Tibial artery (tissue), 4 donors: ENCODE results near the gene PRKAG2.

Experiments used
- DNase-seq, 2 donors: peaks; one replicate each; pipeline ENCODE4 v3.0.0-alpha.2; 2019
- H3K27ac ChIP-seq, 2 donors: fragments of 200-600 bp; sonication (generic) in 1 of 2; 1 replicate in 1 of 2; 2 replicates in 1 of 2; pipeline ENCODE4 v1.5.1; 2018 to 2019; ENCODE audit warnings: mild to moderate bottlenecking in 1 of 2
- H3K27me3 ChIP-seq, 2 donors: fragments of 200-600 bp; sonication (generic) in 1 of 2; one replicate each; pipeline versions ENCODE4 v1.5.1 to v1.6.0; 2016 to 2019
- H3K36me3 ChIP-seq, 3 donors: fragments of 200-600 bp; sonication (generic) in 2 of 3; one replicate each; pipeline ENCODE4 v1.5.1; 2016 to 2019; ENCODE audit warnings: mild to moderate bottlenecking in 2 of 3
- H3K4me1 ChIP-seq, 4 donors: fragments of 200-600 bp; sonication (generic) in 2 of 4; 1 replicate in 3 of 4; 2 replicates in 1 of 4; pipeline ENCODE4 v1.5.1; 2016 to 2019
- H3K4me3 ChIP-seq, 2 donors: fragments of 200-600 bp; sonication (generic) in 1 of 2; 1 replicate in 1 of 2; 2 replicates in 1 of 2; pipeline ENCODE4 v1.5.1; 2018 to 2019; ENCODE audit warnings: mild to moderate bottlenecking in 2 of 2
- H3K9me3 ChIP-seq, 3 donors: fragments of 200-600 bp; sonication (generic) in 1 of 3; one replicate each; pipeline ENCODE4 v1.5.1; 2016 to 2019
- CTCF ChIP-seq, 2 experiments: fragments of 200-600 bp in 1 of 2; fragments of 450-650 bp in 1 of 2; IDR thresholded peaks; one replicate each; pipeline ENCODE4 v1.5.1; 2017 to 2019; ENCODE audit warnings: antibody characterized with exemption in 2 of 2, mild to moderate bottlenecking in 1 of 2, moderate library complexity in 1 of 2
- intact Hi-C: fragments of 100-400 bp; cut with DNase I; formaldehyde crosslinking; loops from one replicate; pipeline ENCODE4 v1.15.0; 2023; ENCODE audit warnings: low total_unique reads

PRKAG2 gene

GRCh38 chr7:151904270-151904669, 27.4 kb upstream of the PRKAG2 start:
- TF ChIP-seq CTCF (IDR thresholded peaks at IDR 0.05), result no peak
- Histone ChIP-seq H3K27me3 (peaks cover 0 to 58% of the 10 kb centered on the region in 2 donors), H3K27ac (no peak overlapping the region), H3K9me3 (no peaks in the 10 kb centered on the region), H3K36me3 (no peaks in the 10 kb centered on the region), H3K4me3 (no peak overlapping the region), H3K4me1 (no peaks in the 10 kb centered on the region)
- intact Hi-C loops, result no loop called here
- DNase-seq, result peak in 1 of 2 donors; percentile 45

- no peaks in the 10 kb centered on the region for H3K36me3 ChIP-seq
- peak in 1 of 2 donors; percentile 15 for DNase-seq
- no peak for TF ChIP-seq CTCF (IDR thresholded peaks at IDR 0.05)
- peaks cover 0 to 62% of the 10 kb centered on the region in 2 donors for H3K27me3 ChIP-seq
- intact Hi-C loops, result no loop called here
- H3K27ac ChIP-seq, result no peak overlapping the region
- H3K9me3 ChIP-seq, result no peaks in the 10 kb centered on the region
- no peak overlapping the region for H3K4me3 ChIP-seq
- H3K4me1 ChIP-seq, result no peaks in the 10 kb centered on the region
Measured at GRCh38 chr7:151903249-151904032, 26.5 kb upstream of the PRKAG2 start.

GRCh38 chr7:151902311-151902710, 25.4 kb upstream of the PRKAG2 start:
- no peaks in the 10 kb centered on the region for H3K9me3 ChIP-seq
- intact Hi-C loops, result no loop called here
- TF ChIP-seq CTCF (IDR thresholded peaks at IDR 0.05), result no peak
- H3K36me3 ChIP-seq, result no peaks in the 10 kb centered on the region
- DNase-seq, result peak in 1 of 2 donors; percentile 7
- peaks cover 0 to 3% (median 0%) of the 10 kb centered on the region in 4 donors for H3K4me1 ChIP-seq
- peaks cover 0 to 69% of the 10 kb centered on the region in 2 donors for H3K27me3 ChIP-seq
- H3K4me3 ChIP-seq, result no peak overlapping the region
- H3K27ac ChIP-seq, result no peak overlapping the region

GRCh38 chr7:151901828-151902227, 24.9 kb upstream of the PRKAG2 start:
- intact Hi-C loops, result no loop called here
- H3K27ac ChIP-seq, result no peak overlapping the region
- no peak for TF ChIP-seq CTCF (IDR thresholded peaks at IDR 0.05)
- H3K27me3 ChIP-seq, result peaks cover 0 to 71% of the 10 kb centered on the region in 2 donors
- H3K4me3 ChIP-seq, result no peak overlapping the region
- DNase-seq, result no peak
- H3K4me1 ChIP-seq, result peaks cover 0 to 8% (median 0%) of the 10 kb centered on the region in 4 donors
- no peaks in the 10 kb centered on the region for H3K9me3 ChIP-seq
- H3K36me3 ChIP-seq, result no peaks in the 10 kb centered on the region

- intact Hi-C loops, result no loop called here
- Histone ChIP-seq H3K27me3 (peaks cover 0 to 77% of the 10 kb centered on the region in 2 donors), H3K9me3 (no peaks in the 10 kb centered on the region), H3K27ac (no peak overlapping the region), H3K36me3 (no peaks in the 10 kb centered on the region), H3K4me3 (no peak overlapping the region), H3K4me1 (peaks cover 0 to 8% (median 0%) of the 10 kb centered on the region in 4 donors)
- no peak for TF ChIP-seq CTCF (IDR thresholded peaks at IDR 0.05)
- peak; percentile 48 to 55 for DNase-seq
Measured at GRCh38 chr7:151900986-151901621, 24.2 kb upstream of the PRKAG2 start.
